OCI-M1 (cell line): ENCODE measurements around the gene KRT82.

Experiments used
- DNase-seq: peaks from one replicate; lab custom pipeline; 2025; lab: John Stamatoyannopoulos, UW

KRT82 gene

GRCh38 chr12:52435659-52435999 is 29.5 kb upstream of the KRT82 start:
- DNase-seq: no peak

GRCh38 chr12:52434760-52435530 is 28.8 kb upstream of the KRT82 start:
- no peak for DNase-seq

GRCh38 chr12:52434081-52434733 is 28.1 kb upstream of the KRT82 start, which contains the start of gene KRT75:
Gene KRT75, minus strand, starts transcription at chr12:52434371. Its CDS starts 67 bp downstream, at chr12:52434304.
- no peak for DNase-seq

- no peak for DNase-seq
Observed at GRCh38 chr12:52433501-52434080, 27.5 kb upstream of the KRT82 start.

- DNase-seq: no peak
Observed at GRCh38 chr12:52432559-52433207, 26.5 kb upstream of the KRT82 start.

- no peak for DNase-seq
Observed at GRCh38 chr12:52428121-52428520, 22.0 kb upstream of the KRT82 start.

- no peak for DNase-seq
Observed at GRCh38 chr12:52427083-52427482, 20.9 kb upstream of the KRT82 start.

GRCh38 chr12:52426034-52426433 is 19.9 kb upstream of the KRT82 start:
- no peak for DNase-seq

- no peak for DNase-seq
Observed at GRCh38 chr12:52425466-52425865, 19.3 kb upstream of the KRT82 start.

- DNase-seq: no peak
Observed at GRCh38 chr12:52423661-52424500, 17.7 kb upstream of the KRT82 start.

- no peak for DNase-seq
Observed at GRCh38 chr12:52423035-52423434, 16.9 kb upstream of the KRT82 start.

- DNase-seq: no peak
Observed at GRCh38 chr12:52419656-52420055, 13.5 kb upstream of the KRT82 start.

- no peak for DNase-seq
Observed at GRCh38 chr12:52418576-52419110, 12.5 kb upstream of the KRT82 start.

GRCh38 chr12:52417740-52418139 is 11.6 kb upstream of the KRT82 start:
- DNase-seq: no peak

- DNase-seq: no peak
Observed at GRCh38 chr12:52416795-52417194, 10.7 kb upstream of the KRT82 start.

- DNase-seq: no peak
Observed at GRCh38 chr12:52415870-52416750, 10.0 kb upstream of the KRT82 start.

- no peak for DNase-seq
Observed at GRCh38 chr12:52414936-52415335, 8.8 kb upstream of the KRT82 start.

- DNase-seq: no peak
Observed at GRCh38 chr12:52413782-52414345, 7.7 kb upstream of the KRT82 start.

- no peak for DNase-seq
Observed at GRCh38 chr12:52413202-52413601, 7.1 kb upstream of the KRT82 start.

GRCh38 chr12:52411815-52412214 is 5.7 kb upstream of the KRT82 start:
- DNase-seq: no peak
